HepG2 (cell line): ENCODE results near the gene RBM15B. TPM values are rescaled to one million over a fixed set of nuclear protein-coding genes. Genes with fewer than 3 reads are reported as not detected.

ENCODE experiments used
- CTCF ChIP-seq: sonication (generic); formaldehyde crosslinking; IDR thresholded peaks from 2 replicates; pipeline ENCODE4 v1.5.0; 2020; ENCODE audit warnings: mild to moderate bottlenecking, missing genetic modification reagents, moderate library complexity
- E2F5 ChIP-seq: sonication (generic); formaldehyde crosslinking; conservative IDR thresholded peaks from 2 replicates; pipeline ENCODE4 v1.4.0; 2020; ENCODE audit warnings: missing genetic modification reagents
- IKZF5 ChIP-seq: IDR thresholded peaks from 2 replicates; pipeline ENCODE4 v1.6.1; 2018; ENCODE audit warnings: missing genetic modification reagents, mild to moderate bottlenecking, missing compliant biosample characterization
- IRX3 ChIP-seq: sonication (generic); formaldehyde crosslinking; IDR thresholded peaks from 2 replicates; pipeline ENCODE4 v1.8.1; 2023; ENCODE audit warnings: mild to moderate bottlenecking, low read depth, missing genetic modification reagents, borderline replicate concordance
- KDM2A ChIP-seq: sonication (generic); formaldehyde crosslinking; IDR thresholded peaks from 2 replicates; pipeline ENCODE4 v1.4.0; 2020; ENCODE audit warnings: low read depth, missing genetic modification reagents, borderline replicate concordance
- MATR3 ChIP-seq: sonication (generic); formaldehyde crosslinking; IDR thresholded peaks from 2 replicates; pipeline ENCODE4 v1.4.0; 2020; ENCODE audit warnings: missing genetic modification reagents
- NBN ChIP-seq: fragments of 450-650 bp; conservative IDR thresholded peaks from 2 replicates; pipeline ENCODE4 v1.6.1; 2017
- PAF1 ChIP-seq: IDR thresholded peaks from 2 replicates; pipeline ENCODE4 v1.6.1; 2016; ENCODE audit warnings: missing genetic modification reagents, missing compliant biosample characterization
- PLSCR1 ChIP-seq: sonication (generic); formaldehyde crosslinking; IDR thresholded peaks from 2 replicates; pipeline ENCODE4 v1.5.0; 2020; ENCODE audit warnings: missing genetic modification reagents, mild to moderate bottlenecking, borderline replicate concordance
- RFX1 ChIP-seq: fragments of 450-650 bp; IDR thresholded peaks from 2 replicates; pipeline ENCODE4 v1.6.1; 2017
- TFAP4 ChIP-seq: sonication (generic); IDR thresholded peaks from 2 replicates; pipeline ENCODE4 v1.6.1; 2016; ENCODE audit warnings: low read depth, borderline replicate concordance
- ZBTB20 ChIP-seq: sonication (generic); formaldehyde crosslinking; IDR thresholded peaks from 2 replicates; pipeline ENCODE4 v1.8.1; 2023; ENCODE audit warnings: missing genetic modification reagents, low read depth, mild to moderate bottlenecking, borderline replicate concordance
- ZFAT ChIP-seq: sonication (generic); formaldehyde crosslinking; conservative IDR thresholded peaks from 2 replicates; pipeline ENCODE4 v1.8.1; 2023; ENCODE audit warnings: missing genetic modification reagents, inconsistent platforms
- ZFP36 ChIP-seq: fragments of 150-350 bp; IDR thresholded peaks from 2 replicates; pipeline ENCODE4 v1.6.1; 2018; ENCODE audit warnings: borderline replicate concordance, low read length, low read depth; ENCODE audit not compliant: partially characterized antibody
- ZNF747 ChIP-seq: sonication (generic); formaldehyde crosslinking; IDR thresholded peaks from 2 replicates; pipeline ENCODE4 v1.8.1; 2023; ENCODE audit warnings: missing genetic modification reagents, mild to moderate bottlenecking, borderline replicate concordance
- ZNF75D ChIP-seq: sonication (generic); formaldehyde crosslinking; IDR thresholded peaks from 2 replicates; pipeline ENCODE4 v1.8.1; 2023; ENCODE audit warnings: missing genetic modification reagents, mild to moderate bottlenecking, borderline replicate concordance
- ZSCAN30 ChIP-seq: sonication (generic); formaldehyde crosslinking; IDR thresholded peaks from 2 replicates; pipeline ENCODE4 v1.5.0; 2020; ENCODE audit warnings: mild to moderate bottlenecking, missing genetic modification reagents
- polyA plus RNA-seq, 8 experiments: library from polyadenylated mRNA; depleted of rRNA in 3 of 8; stranded (reverse) in 7 of 8; unstranded in 1 of 8; fragments of >200 nt; fragmentation: Illumina TruSeq in 4 of 8; extraction: Trizol in 4 of 8; gene quantifications; 2 replicates each; pipeline versions ENCODE4 v1.2.1 to v1.2.3, GENCODE V29; 2011 to 2016; ENCODE audit warnings: low read depth in 4 of 8, missing spikeins in 1 of 8, mixed read lengths in 1 of 8; ENCODE audit not compliant: insufficient read depth in 1 of 8
- total RNA-seq, 5 experiments: library from RNA; depleted of rRNA; stranded (reverse); fragments of >200 nt; fragmentation: Illumina TruSeq; extraction: Trizol; gene quantifications; 2 replicates each; pipeline ENCODE4 v1.2.3, GENCODE V29; 2016; ENCODE audit warnings: low read depth in 1 of 5

RBM15B gene
- total and polyA plus RNA-seq, 2 of the 13 experiments (the other 11 are each of a cell fraction or from before 2014, with no cell fraction given), result 8.2 to 19.3 TPM

- no peak for TF ChIP-seq MATR3 (CRISPR knock-in tag)
- TF ChIP-seq IKZF5 (CRISPR knock-in tag), result no peak
- no peak for TF ChIP-seq E2F5 (CRISPR knock-in tag)
- TF ChIP-seq NBN, result no peak
- peak; percentile 36; the same call in 1 of the 2 replicates for TF ChIP-seq ZBTB20 (CRISPR knock-in tag)
- TF ChIP-seq IRX3 (CRISPR knock-in tag), result no peak
- no peak for TF ChIP-seq PAF1 (CRISPR knock-in tag)
- TF ChIP-seq ZNF75D (CRISPR knock-in tag), result 0 out of 2 replicates have a peak, but pooled peaks have one; percentile 47
- no peak for TF ChIP-seq KDM2A (CRISPR knock-in tag)
- no peak for TF ChIP-seq ZNF747 (CRISPR knock-in tag)
- no peak for TF ChIP-seq CTCF (CRISPR knock-in tag)
- no peak for TF ChIP-seq RFX1
- no peak for TF ChIP-seq TFAP4
- TF ChIP-seq ZFP36, result no peak
- no peak for TF ChIP-seq ZSCAN30
- TF ChIP-seq ZFAT (CRISPR knock-in tag), result no peak
- TF ChIP-seq PLSCR1 (CRISPR knock-in tag), result no peak
Observed at GRCh38 chr3:51390246-51391074, 625 bp upstream of the RBM15B start (continued).
